HCEC 1CT (cell line): ENCODE measurements around the gene LRRC17.

Experiments used
- DNase-seq: peaks from one replicate; pipeline ENCODE4 v3.0.0-alpha.2; 2017

LRRC17 gene

GRCh38 chr7:102990642-102991041 is 77.8 kb downstream of the LRRC17 start:
- no peak for DNase-seq

GRCh38 chr7:102991077-102991539 is 78.3 kb downstream of the LRRC17 start:
- peak; percentile 35 for DNase-seq

GRCh38 chr7:102991540-102992214 is 78.9 kb downstream of the LRRC17 start:
- peak; percentile 97 for DNase-seq

- no peak for DNase-seq
Measured at GRCh38 chr7:102992509-102992937, 79.7 kb downstream of the LRRC17 start.

GRCh38 chr7:102992938-102993717 is 80.3 kb downstream of the LRRC17 start:
- peak; percentile 53 for DNase-seq

- DNase-seq, result no peak
Measured at GRCh38 chr7:102993718-102994029, 80.9 kb downstream of the LRRC17 start.

- DNase-seq, result no peak
Measured at GRCh38 chr7:102994567-102994966, 81.8 kb downstream of the LRRC17 start.
